NCI-H748 (cell line): Measurements from ENCODE around the gene IL36A.

Source experiments
- DNase-seq: peaks from one replicate; lab custom pipeline; 2025; ENCODE audit not compliant: unreplicated experiment; lab: John Stamatoyannopoulos, UW

IL36A gene

GRCh38 chr2:113046465-113046864 lies 41.2 kb downstream of the IL36A start:
- DNase-seq, result no peak

GRCh38 chr2:113050921-113051895 lies 45.9 kb downstream of the IL36A start:
- DNase-seq, result no peak

- no peak for DNase-seq
Observed at GRCh38 chr2:113052396-113052917, 47.2 kb downstream of the IL36A start, which contains the start of gene IL36B. Gene IL36B, minus strand, starts transcription at chr2:113052867.

GRCh38 chr2:113053666-113054065 lies 48.4 kb downstream of the IL36A start:
- DNase-seq, result no peak

- no peak for DNase-seq
Observed at GRCh38 chr2:113054066-113054465, 48.8 kb downstream of the IL36A start.

GRCh38 chr2:113056521-113056920 lies 51.3 kb downstream of the IL36A start:
- DNase-seq, result no peak

GRCh38 chr2:113057117-113057516 lies 51.9 kb downstream of the IL36A start:
- no peak for DNase-seq
